Adrenal gland (tissue), 12 donors: Measurements from ENCODE around the gene FNDC3B. TPM values are rescaled to one million over a fixed set of nuclear protein-coding genes. Genes with fewer than 3 reads are reported as not detected.

Experiments used
- DNase-seq, 7 donors: peaks; one replicate each; pipeline ENCODE4 v3.0.0-alpha.2; 2019 to 2020
- H3K27ac ChIP-seq, 5 donors: fragments of 200-600 bp; sonication (generic) in 4 of 5; 1 replicate in 3 of 5; 2 replicates in 2 of 5; pipeline versions ENCODE4 v1.5.1 to v1.8.0; 2016 to 2020; ENCODE audit warnings: mild to moderate bottlenecking in 1 of 5
- H3K27me3 ChIP-seq: fragments of 200-600 bp; 2 replicates; pipeline ENCODE4 v1.8.0; 2021
- H3K36me3 ChIP-seq, 2 donors: fragments of 200-600 bp; replicated peaks in 1 of 2; 1 replicate in 1 of 2; 2 replicates in 1 of 2; pipeline versions ENCODE4 v1.5.1 to v1.8.0; 2018 to 2022
- H3K4me1 ChIP-seq, 2 donors: fragments of 200-600 bp; replicated peaks in 1 of 2; 1 replicate in 1 of 2; 2 replicates in 1 of 2; pipeline versions ENCODE4 v1.5.1 to v1.8.0; 2018 to 2021
- H3K4me3 ChIP-seq, 4 donors: fragments of 200-600 bp; sonication (generic) in 3 of 4; one replicate each; pipeline ENCODE4 v1.5.1; 2016 to 2018
- H3K9me3 ChIP-seq, 3 donors: fragments of 200-600 bp; sonication (generic) in 1 of 3; replicated peaks in 1 of 3; 1 replicate in 2 of 3; 2 replicates in 1 of 3; pipeline versions ENCODE4 v1.5.1 to v1.8.0; 2016 to 2021
- POLR2A ChIP-seq, 2 donors: fragments of 450-650 bp; IDR thresholded peaks; one replicate each; pipeline ENCODE4 v1.6.1; 2017; ENCODE audit warnings: antibody characterized with exemption in 2 of 2, mild to moderate bottlenecking in 2 of 2, moderate library complexity in 1 of 2
- WGBS, 4 donors: extraction: QIAGEN DNeasy Blood & Tissue Kit in 2 of 4; methylation state at CpG; one replicate each; pipeline versions ENCODE4 v1.1.5 to v1.1.7; 2013 to 2017; 5-methylcytosine and 5-hydroxymethylcytosine counted together
- intact Hi-C, 2 donors: fragments of 100-400 bp; cut with DNase I; formaldehyde crosslinking; loops; one replicate each; pipeline versions ENCODE4 v1.14.1 to v1.15.0; 2022 to 2023
- polyA plus RNA-seq, 3 donors: library from polyadenylated mRNA; stranded (reverse); fragments of 200-250 nt in 2 of 3; fragments of 350-450 nt in 1 of 3; fragmentation: Illumina TruSeq in 1 of 3; extraction: RNeasy Lipid Tissue Mini Kit (QIAGEN cat#74804) in 1 of 3; gene quantifications; one replicate each; pipeline ENCODE4 v1.2.3, GENCODE V29; 2013 to 2014
- total RNA-seq, 9 donors: library from RNA; depleted of rRNA in 4 of 9; stranded (reverse); fragments of >200 nt in 4 of 9; fragments of 120-200 nt in 1 of 9; fragmentation: NEBNext Ultra II Directional in 1 of 9; extraction: Animal tissue kit (Norgen Biotek cat#: 25700) in 1 of 9; gene quantifications; one replicate each; pipeline versions ENCODE4 v1.1.0 to v1.2.4, GENCODE V29; 2013 to 2023
- TF ChIP-seq, protein P1 (sequence below), 6 experiments: fragments of 450-650 bp in 4 of 6; fragments of 200-600 bp in 2 of 6; sonication (generic) in 1 of 6; IDR thresholded peaks; 1 replicate in 5 of 6; 2 replicates in 1 of 6; pipeline versions ENCODE4 v1.5.1 to v1.8.0; 2016 to 2021; ENCODE audit warnings: antibody characterized with exemption in 6 of 6, mild to moderate bottlenecking in 2 of 6, moderate library complexity in 1 of 6
- donor health status: healthy with polysubstance abuse.
- donor health status: Bipolar disorder and iron deficiency.
- donor health status: DM: yes; HTN: yes; CAD: no.
- donor health status: DM: no; HTN: no; CAD: no.
- donor health status: DM: no; HTN: no; CAD: no.
- donor health status: DM: yes; HTN: yes; CAD: no.

The FNDC3B gene
- total and polyA plus RNA-seq, 12 donors, result 9.9 to 228 (median 105) TPM

GRCh38 chr3:172150913-172151650 lies 111.7 kb downstream of the FNDC3B start:
- TF ChIP-seq POLR2A (IDR thresholded peaks at IDR 0.05), result no peak
- TF ChIP-seq, protein P1, sequence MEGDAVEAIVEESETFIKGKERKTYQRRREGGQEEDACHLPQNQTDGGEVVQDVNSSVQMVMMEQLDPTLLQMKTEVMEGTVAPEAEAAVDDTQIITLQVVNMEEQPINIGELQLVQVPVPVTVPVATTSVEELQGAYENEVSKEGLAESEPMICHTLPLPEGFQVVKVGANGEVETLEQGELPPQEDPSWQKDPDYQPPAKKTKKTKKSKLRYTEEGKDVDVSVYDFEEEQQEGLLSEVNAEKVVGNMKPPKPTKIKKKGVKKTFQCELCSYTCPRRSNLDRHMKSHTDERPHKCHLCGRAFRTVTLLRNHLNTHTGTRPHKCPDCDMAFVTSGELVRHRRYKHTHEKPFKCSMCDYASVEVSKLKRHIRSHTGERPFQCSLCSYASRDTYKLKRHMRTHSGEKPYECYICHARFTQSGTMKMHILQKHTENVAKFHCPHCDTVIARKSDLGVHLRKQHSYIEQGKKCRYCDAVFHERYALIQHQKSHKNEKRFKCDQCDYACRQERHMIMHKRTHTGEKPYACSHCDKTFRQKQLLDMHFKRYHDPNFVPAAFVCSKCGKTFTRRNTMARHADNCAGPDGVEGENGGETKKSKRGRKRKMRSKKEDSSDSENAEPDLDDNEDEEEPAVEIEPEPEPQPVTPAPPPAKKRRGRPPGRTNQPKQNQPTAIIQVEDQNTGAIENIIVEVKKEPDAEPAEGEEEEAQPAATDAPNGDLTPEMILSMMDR (IDR thresholded peaks at IDR 0.05), result no peak
- no peak overlapping the region for H3K27ac ChIP-seq
- intact Hi-C loops, result no loop called here
- no peak for DNase-seq
- no peaks in the 10 kb centered on the region for H3K9me3 ChIP-seq
- H3K4me3 ChIP-seq, result no peak overlapping the region
- peaks cover 31 to 60% of the 10 kb centered on the region in 2 donors for H3K4me1 ChIP-seq
- H3K36me3 ChIP-seq, result no peaks in the 10 kb centered on the region
- H3K27me3 ChIP-seq, result no peaks in the 10 kb centered on the region
- WGBS, 4 donors, result 74 to 80% (median 75%) methylated on average over 5 of the region's 5 CpGs

DNA sequence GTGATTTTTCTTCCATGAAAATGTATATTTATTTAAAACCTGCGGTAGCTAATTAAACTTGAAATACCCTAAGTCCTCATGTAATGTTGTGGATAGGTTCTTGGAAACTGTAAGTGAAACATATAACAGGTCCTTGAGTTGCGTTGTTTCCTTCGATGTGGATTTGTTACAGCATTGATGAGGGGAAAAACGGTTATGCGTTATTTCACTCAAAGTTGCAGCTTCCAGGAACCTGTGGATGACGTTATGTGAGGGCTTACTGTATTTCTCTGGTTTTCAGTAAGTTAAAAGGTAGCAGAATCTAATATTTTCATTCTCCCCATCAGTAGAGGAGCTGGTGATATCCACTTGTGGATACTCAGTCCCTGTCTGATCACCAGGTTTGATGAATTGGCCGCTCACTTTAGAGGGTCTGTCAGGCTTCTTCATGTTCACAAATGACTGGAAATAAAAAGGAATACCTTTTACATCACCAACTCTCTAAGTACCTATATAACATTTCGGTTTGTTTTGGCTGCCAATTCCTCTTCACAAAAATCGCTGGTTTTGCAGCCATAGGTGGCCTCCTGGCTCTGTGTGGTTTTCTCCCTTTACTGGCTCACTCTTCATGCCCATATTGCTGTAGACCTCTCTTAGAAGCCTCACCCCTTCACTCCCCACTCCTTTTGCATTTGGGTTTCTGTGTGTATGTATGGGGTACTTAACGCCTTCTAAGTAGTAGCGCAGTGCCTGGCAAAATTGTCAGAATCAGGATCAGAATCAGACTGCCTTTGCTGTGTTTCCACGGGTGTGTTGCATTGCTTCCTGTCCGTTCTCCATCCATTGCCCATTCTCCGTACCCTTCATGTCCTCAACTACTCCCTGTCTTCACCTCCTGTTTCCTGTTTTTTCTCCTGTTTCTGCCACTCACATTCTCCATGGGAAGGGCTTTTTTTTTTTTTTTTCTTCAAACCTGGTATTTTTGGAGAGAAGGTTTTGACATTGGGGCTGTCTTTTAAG lies 112.6 kb downstream of the FNDC3B start:
- Histone ChIP-seq H3K27ac (peak overlapping the region; percentile 12 to 93 (median 80)), H3K9me3 (no peaks in the 10 kb centered on the region), H3K27me3 (no peaks in the 10 kb centered on the region), H3K36me3 (no peaks in the 10 kb centered on the region), H3K4me3 (no peak overlapping the region), H3K4me1 (peaks cover 40 to 69% of the 10 kb centered on the region in 2 donors)
- intact Hi-C loops, result no loop called here
- DNase-seq, result no peak
- TF ChIP-seq, protein P1 (IDR thresholded peaks at IDR 0.05), result no peak
- no peak for TF ChIP-seq POLR2A (IDR thresholded peaks at IDR 0.05)
- 81 to 86% (median 81%) methylated on average over 14 of the region's 14 CpGs for WGBS, 4 donors

DNA sequence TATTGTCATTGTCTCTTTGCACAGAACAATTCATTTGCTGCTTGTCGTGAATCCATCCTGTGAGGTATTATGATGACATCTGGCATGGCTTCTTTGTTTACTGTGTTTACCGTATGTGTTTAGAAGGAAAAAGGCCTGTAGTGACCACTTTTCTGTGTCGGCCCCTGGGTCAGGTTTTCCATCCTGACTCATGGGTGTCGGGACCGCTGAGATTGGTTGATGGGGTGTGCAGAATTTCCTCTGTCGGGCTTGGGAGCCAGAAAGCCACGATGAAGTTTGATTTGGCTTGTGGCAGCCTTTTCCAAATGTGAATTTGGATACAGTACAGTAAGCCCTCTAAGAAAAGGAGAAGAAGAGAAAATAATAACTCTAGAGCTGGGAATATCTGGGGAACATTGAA lies 113.5 kb downstream of the FNDC3B start:
- DNase-seq, result peak in 4 of 7 donors; percentile 56 to 75 (median 65)
- H3K4me3 ChIP-seq, result no peak overlapping the region
- H3K9me3 ChIP-seq, result no peaks in the 10 kb centered on the region
- H3K27me3 ChIP-seq, result no peaks in the 10 kb centered on the region
- TF ChIP-seq, protein P1 (IDR thresholded peaks at IDR 0.05), result no peak
- TF ChIP-seq POLR2A (IDR thresholded peaks at IDR 0.05), result no peak
- 15 to 26% (median 20%) methylated on average over 7 of the region's 7 CpGs for WGBS, 4 donors
- intact Hi-C loops, result no loop called here
- H3K4me1 ChIP-seq, result peaks cover 40 to 78% of the 10 kb centered on the region in 2 donors
- H3K27ac ChIP-seq, result peak overlapping the region; percentile 12 to 93 (median 80)
- H3K36me3 ChIP-seq, result no peaks in the 10 kb centered on the region

GRCh38 chr3:172153335-172153861 lies 114.0 kb downstream of the FNDC3B start:
- TF ChIP-seq POLR2A (IDR thresholded peaks at IDR 0.05), result peak in 1 of 2 donors; percentile 89
- TF ChIP-seq, protein P1 (IDR thresholded peaks at IDR 0.05), result no peak
- H3K27me3 ChIP-seq, result no peaks in the 10 kb centered on the region
- DNase-seq, result peak; percentile 90 to 98 (median 96)
- 12 to 16% (median 13%) methylated on average over 7 to 8 of the region's 8 CpGs for WGBS, 4 donors
- H3K36me3 ChIP-seq, result no peaks in the 10 kb centered on the region
- H3K4me3 ChIP-seq, result no peak overlapping the region
- intact Hi-C loops, result no loop called here
- H3K9me3 ChIP-seq, result no peaks in the 10 kb centered on the region
- peak overlapping the region; percentile 12 to 93 (median 80) for H3K27ac ChIP-seq
- peaks cover 40 to 78% of the 10 kb centered on the region in 2 donors for H3K4me1 ChIP-seq
